ENCODE results near the gene VPS33A. TPM values are rescaled to one million over a fixed set of nuclear protein-coding genes. Genes with fewer than 3 reads are reported as not detected.
A peak's percentile ranks its signal among the peaks of the same experiment; 100 is the strongest.
"Not testable (repeated sequence)": the region's sequence is repeated elsewhere in the genome, so short reads cannot be mapped to it uniquely, and the experiment has no call there.

VPS33A gene
- total and polyA plus RNA-seq, 2 donors (not counting 1 experiment from before 2014, with no cell fraction given), result 15.4 to 22.3 TPM

DNA sequence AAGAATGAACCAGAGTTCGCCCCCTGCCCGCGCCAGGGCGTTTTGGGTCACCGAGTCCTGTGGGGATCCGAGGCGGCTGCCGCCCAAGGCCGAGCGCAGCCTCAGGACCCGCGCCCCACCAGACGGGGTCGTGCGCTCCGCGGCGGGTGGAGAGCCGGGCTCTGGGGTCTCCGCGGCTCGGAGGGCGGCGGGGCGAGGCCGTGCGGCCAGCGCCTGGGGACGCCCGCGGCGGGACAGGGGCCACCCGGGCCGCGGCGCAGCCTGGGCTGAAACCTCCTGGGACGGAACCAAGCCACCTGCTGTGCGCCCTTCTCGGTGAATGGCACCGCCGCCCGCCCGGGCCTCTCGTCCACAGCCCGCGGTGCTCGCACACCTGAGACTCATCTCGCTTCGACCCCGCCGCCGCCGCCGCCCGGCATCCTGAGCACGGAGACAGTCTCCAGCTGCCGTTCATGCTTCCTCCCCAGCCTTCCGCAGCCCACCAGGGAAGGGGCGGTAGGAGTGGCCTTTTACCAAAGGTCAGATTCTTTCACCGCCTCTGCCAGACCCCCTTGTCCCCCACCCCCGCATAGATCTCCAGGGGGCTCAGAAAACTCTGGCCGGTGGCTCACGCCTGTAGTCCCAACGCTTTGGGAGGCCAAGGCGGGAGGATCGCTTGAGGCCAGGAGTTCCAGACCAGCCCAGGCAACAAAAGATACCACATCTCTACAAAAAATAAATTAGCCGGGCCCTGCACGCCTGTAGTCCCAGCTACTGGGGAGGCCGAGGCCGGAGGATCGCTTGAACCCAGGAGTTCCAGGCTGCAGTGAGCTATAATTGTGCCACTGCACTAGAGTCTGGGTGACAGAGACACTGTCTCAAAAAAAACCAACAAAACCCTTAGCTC, 61.9 kb downstream of the VPS33A start:
- TF ChIP-seq, protein P1, sequence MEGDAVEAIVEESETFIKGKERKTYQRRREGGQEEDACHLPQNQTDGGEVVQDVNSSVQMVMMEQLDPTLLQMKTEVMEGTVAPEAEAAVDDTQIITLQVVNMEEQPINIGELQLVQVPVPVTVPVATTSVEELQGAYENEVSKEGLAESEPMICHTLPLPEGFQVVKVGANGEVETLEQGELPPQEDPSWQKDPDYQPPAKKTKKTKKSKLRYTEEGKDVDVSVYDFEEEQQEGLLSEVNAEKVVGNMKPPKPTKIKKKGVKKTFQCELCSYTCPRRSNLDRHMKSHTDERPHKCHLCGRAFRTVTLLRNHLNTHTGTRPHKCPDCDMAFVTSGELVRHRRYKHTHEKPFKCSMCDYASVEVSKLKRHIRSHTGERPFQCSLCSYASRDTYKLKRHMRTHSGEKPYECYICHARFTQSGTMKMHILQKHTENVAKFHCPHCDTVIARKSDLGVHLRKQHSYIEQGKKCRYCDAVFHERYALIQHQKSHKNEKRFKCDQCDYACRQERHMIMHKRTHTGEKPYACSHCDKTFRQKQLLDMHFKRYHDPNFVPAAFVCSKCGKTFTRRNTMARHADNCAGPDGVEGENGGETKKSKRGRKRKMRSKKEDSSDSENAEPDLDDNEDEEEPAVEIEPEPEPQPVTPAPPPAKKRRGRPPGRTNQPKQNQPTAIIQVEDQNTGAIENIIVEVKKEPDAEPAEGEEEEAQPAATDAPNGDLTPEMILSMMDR (conservative IDR thresholded peaks at IDR 0.05 in 1 of 2, IDR thresholded peaks at IDR 0.05 in 1 of 2; ENCODE audit: low read depth in 1 of 2, low read length in 2 of 2), result no peak
- TF ChIP-seq EZH2 (IDR thresholded peaks at IDR 0.05; ENCODE audit: low read length, missing control alignments), result peak; percentile 62
- Histone ChIP-seq H3K9ac (ENCODE audit: insufficient read depth, low read length) (peak overlapping the region; percentile 7), H3K36me3 (ENCODE audit: control insufficient read depth, insufficient read depth, low read length) (peaks cover 5% of the 10 kb centered on the region), H3K27ac (ENCODE audit: insufficient read depth, low read length) (no peak overlapping the region), H3K79me2 (ENCODE audit: control insufficient read depth, insufficient read depth, low read length) (no peaks in the 10 kb centered on the region), H3K9me3 (ENCODE audit: control insufficient read depth, insufficient read depth, low read depth, low read length) (no peaks in the 10 kb centered on the region), H2AFZ (ENCODE audit: low read length) (no peak overlapping the region), H4K20me1 (ENCODE audit: control insufficient read depth, extremely low read depth, insufficient read depth, low read length) (no peaks in the 10 kb centered on the region), H3K4me3 (replicated peaks in 1 of 4; ENCODE audit: control extremely low read depth in 1 of 4, insufficient read depth in 1 of 4, low read depth in 3 of 4, low read length in 4 of 4) (peak overlapping the region in 2 of 4 experiments; percentile 51 to 61), H3K4me2 (ENCODE audit: extremely low read depth, insufficient read depth, low read length) (peak overlapping the region; percentile 88), H3K4me1 (ENCODE audit: control insufficient read depth, extremely low read depth, insufficient read depth, low read length) (no peaks in the 10 kb centered on the region), H3K27me3 (ENCODE audit: control insufficient read depth, insufficient read depth, low read length) (peaks cover 12% of the 10 kb centered on the region)
- no peak for DNase-seq (ENCODE audit: low read depth in 2 of 2)

DNA sequence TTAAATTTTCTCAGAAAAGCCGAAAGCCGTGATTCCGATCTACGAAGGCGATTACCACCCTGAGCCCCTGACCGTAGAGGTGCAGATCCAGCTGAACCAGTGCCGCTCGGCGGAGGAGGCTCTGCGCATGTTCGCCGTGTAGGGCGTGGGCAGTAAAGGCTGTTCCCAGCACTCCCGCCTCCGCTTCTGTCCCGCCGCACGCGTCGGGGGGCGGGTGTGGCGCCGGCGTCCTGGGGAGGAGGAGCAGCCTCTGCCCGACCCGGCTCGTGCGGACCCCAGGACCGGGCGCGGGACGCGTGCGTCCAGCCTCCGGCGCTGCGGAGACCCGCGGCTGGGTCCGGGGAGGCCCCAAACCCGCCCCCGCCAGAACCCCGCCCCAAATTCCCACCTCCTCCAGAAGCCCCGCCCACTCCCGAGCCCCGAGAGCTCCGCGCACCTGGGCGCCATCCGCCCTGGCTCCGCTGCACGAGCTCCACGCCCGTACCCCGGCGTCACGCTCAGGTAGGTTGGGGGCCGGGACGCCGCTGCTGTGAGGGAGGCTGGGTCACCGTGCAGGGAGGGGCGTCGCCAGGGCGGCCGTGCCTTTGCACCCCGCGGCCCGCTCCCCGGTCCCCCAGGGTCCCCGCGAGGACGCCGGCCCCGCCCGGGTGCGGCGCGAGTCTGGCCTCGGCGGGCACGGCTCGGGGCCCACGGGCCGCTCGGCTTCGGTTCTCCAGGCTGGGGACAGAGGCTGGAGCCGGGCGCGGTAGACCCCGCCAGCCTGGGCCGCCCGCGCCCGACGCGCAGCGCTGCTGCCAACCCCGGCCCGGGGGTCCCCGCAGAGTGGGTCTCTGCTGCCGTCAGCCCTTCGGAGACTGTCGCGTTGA, 62.8 kb downstream of the VPS33A start, which contains the start of gene B3GNT4:
Gene B3GNT4 (plus strand): TSS at position 409 of the 866 bp plus-strand sequence. CDS start 910 bp downstream, outside the sequence.
- TF ChIP-seq EZH2 (IDR thresholded peaks at IDR 0.05; ENCODE audit: low read length, missing control alignments), result peak; percentile 96
- TF ChIP-seq, protein P1 (conservative IDR thresholded peaks at IDR 0.05 in 1 of 2, IDR thresholded peaks at IDR 0.05 in 1 of 2; ENCODE audit: low read depth in 1 of 2, low read length in 2 of 2), result no peak
- no peaks in the 10 kb centered on the region for H3K4me1 ChIP-seq (ENCODE audit: control insufficient read depth, extremely low read depth, insufficient read depth, low read length)
- no peak within 1 kb of the TSS for H3K27ac ChIP-seq (ENCODE audit: insufficient read depth, low read length)
- no peaks in the 10 kb centered on the region for H4K20me1 ChIP-seq (ENCODE audit: control insufficient read depth, extremely low read depth, insufficient read depth, low read length)
- H3K9me3 ChIP-seq (ENCODE audit: control insufficient read depth, insufficient read depth, low read depth, low read length), result no peaks in the 10 kb centered on the region
- H3K79me2 ChIP-seq (ENCODE audit: control insufficient read depth, insufficient read depth, low read length), result no peaks in the 10 kb centered on the region
- peaks cover 5% of the 10 kb centered on the region for H3K36me3 ChIP-seq (ENCODE audit: control insufficient read depth, insufficient read depth, low read length)
- peaks cover 12% of the 10 kb centered on the region for H3K27me3 ChIP-seq (ENCODE audit: control insufficient read depth, insufficient read depth, low read length)
- peak within 1 kb of the TSS; percentile 88 for H3K4me2 ChIP-seq (ENCODE audit: extremely low read depth, insufficient read depth, low read length)
- peak within 1 kb of the TSS; percentile 7 for H3K9ac ChIP-seq (ENCODE audit: insufficient read depth, low read length)
- peak; percentile 42 to 47 for DNase-seq (ENCODE audit: low read depth in 2 of 2)
- H3K4me3 ChIP-seq (replicated peaks in 1 of 4; ENCODE audit: control extremely low read depth in 1 of 4, insufficient read depth in 1 of 4, low read depth in 3 of 4, low read length in 4 of 4), result peak within 1 kb of the TSS; percentile 14 to 61 (median 48)
- peak within 1 kb of the TSS; percentile 51 for H2AFZ ChIP-seq (ENCODE audit: low read length)

DNA sequence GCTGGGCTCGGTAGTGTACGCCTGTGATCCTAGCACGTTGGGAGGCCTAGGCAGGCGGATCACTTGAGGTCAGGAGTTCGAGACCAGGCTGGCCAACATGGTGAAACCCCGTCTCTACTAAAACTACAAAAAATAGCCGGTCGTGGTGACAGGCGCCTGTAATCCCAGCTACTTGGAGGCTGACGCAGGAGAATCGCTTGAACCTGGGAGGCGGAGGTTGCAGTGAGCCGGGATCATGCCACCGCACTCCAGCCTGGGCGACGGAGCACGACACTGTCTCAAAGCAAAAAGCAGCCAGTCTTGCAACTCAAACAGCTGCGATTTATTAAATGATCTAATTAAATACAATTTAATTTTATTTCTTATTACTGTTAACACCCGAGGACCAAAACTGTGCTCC, 63.5 kb downstream of the VPS33A start:
- H3K36me3 ChIP-seq (ENCODE audit: control insufficient read depth, insufficient read depth, low read length); DNase-seq (ENCODE audit: low read depth in 2 of 2): not testable (repeated sequence)
- peak overlapping the region; percentile 67 for H3K4me2 ChIP-seq (ENCODE audit: extremely low read depth, insufficient read depth, low read length)

More for the DNA sequence above, 63.5 kb downstream of the VPS33A start:
- H3K27ac ChIP-seq (ENCODE audit: insufficient read depth, low read length); H2AFZ ChIP-seq (ENCODE audit: low read length); H3K4me1 ChIP-seq (ENCODE audit: control insufficient read depth, extremely low read depth, insufficient read depth, low read length); H3K9me3 ChIP-seq (ENCODE audit: control insufficient read depth, insufficient read depth, low read depth, low read length); H3K9ac ChIP-seq (ENCODE audit: insufficient read depth, low read length); H3K79me2 ChIP-seq (ENCODE audit: control insufficient read depth, insufficient read depth, low read length); H4K20me1 ChIP-seq (ENCODE audit: control insufficient read depth, extremely low read depth, insufficient read depth, low read length): not testable (repeated sequence)
- Histone ChIP-seq H3K27me3 (ENCODE audit: control insufficient read depth, insufficient read depth, low read length) (peaks cover 12% of the 10 kb centered on the region), H3K4me3 (replicated peaks in 1 of 4; ENCODE audit: control extremely low read depth in 1 of 4, insufficient read depth in 1 of 4, low read depth in 3 of 4, low read length in 4 of 4) (peak overlapping the region; percentile 14 to 61 (median 48))
